Thyroid gland (tissue), 4 donors: ENCODE results near the gene RAB3IP.

ENCODE experiments used
- POLR2A ChIP-seq, 2 donors: fragments of 450-650 bp; IDR thresholded peaks; one replicate each; pipeline ENCODE4 v1.6.1; 2017; ENCODE audit warnings: antibody characterized with exemption in 2 of 2, mild to moderate bottlenecking in 2 of 2, moderate library complexity in 1 of 2
- TF ChIP-seq, protein P1 (sequence below), 6 experiments: fragments of 200-600 bp in 3 of 6; fragments of 450-650 bp in 3 of 6; sonication (generic) in 3 of 6; IDR thresholded peaks; one replicate each; pipeline ENCODE4 v1.5.1; 2016 to 2019; ENCODE audit warnings: antibody characterized with exemption in 6 of 6, mild to moderate bottlenecking in 2 of 6, inconsistent platforms in 1 of 6, moderate library complexity in 1 of 6

DNA sequence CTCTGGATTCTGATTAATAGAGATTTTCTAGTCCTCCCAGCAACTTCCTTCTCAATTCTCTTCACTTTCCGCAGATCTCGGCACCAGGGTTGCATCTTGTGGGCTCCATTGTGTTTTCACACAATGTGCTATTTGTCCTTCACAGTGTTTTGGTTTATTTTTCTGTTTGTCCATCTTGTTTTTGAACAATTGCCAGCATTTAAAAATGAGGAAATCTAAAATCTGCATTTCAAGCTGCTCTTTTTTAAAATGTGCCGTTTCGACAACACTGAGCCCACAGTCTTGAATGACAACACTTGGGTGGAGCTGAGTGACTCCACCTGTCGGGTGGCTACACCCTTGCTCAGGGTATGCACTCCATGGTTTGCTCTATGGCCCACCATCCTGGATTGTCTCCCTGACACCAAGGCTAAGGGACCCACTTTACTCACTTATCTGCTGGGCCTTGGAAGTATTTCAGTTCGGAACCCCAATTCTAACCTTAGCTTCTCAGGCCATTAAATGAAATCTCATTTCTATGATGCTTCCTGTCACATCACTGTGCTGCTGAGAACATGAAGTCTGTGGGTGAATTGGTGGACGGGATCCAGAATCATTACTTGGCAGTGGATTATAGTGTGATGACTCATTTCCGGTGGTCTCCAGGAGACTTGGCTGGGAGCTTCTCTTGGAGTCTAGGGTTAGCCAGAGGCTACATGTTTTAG is 82.9 kb downstream of the RAB3IP start:
- TF ChIP-seq, protein P1, sequence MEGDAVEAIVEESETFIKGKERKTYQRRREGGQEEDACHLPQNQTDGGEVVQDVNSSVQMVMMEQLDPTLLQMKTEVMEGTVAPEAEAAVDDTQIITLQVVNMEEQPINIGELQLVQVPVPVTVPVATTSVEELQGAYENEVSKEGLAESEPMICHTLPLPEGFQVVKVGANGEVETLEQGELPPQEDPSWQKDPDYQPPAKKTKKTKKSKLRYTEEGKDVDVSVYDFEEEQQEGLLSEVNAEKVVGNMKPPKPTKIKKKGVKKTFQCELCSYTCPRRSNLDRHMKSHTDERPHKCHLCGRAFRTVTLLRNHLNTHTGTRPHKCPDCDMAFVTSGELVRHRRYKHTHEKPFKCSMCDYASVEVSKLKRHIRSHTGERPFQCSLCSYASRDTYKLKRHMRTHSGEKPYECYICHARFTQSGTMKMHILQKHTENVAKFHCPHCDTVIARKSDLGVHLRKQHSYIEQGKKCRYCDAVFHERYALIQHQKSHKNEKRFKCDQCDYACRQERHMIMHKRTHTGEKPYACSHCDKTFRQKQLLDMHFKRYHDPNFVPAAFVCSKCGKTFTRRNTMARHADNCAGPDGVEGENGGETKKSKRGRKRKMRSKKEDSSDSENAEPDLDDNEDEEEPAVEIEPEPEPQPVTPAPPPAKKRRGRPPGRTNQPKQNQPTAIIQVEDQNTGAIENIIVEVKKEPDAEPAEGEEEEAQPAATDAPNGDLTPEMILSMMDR (IDR thresholded peaks at IDR 0.05) = no peak
- TF ChIP-seq POLR2A (IDR thresholded peaks at IDR 0.05) = no peak
